ENCODE measurements around the gene DOCK6. TPM values are rescaled to one million over a fixed set of nuclear protein-coding genes. Genes with fewer than 3 reads are reported as not detected.

DOCK6 gene
- total and polyA plus RNA-seq, 9 donors, result 12.8 to 60.0 (median 31.4) TPM

DNA sequence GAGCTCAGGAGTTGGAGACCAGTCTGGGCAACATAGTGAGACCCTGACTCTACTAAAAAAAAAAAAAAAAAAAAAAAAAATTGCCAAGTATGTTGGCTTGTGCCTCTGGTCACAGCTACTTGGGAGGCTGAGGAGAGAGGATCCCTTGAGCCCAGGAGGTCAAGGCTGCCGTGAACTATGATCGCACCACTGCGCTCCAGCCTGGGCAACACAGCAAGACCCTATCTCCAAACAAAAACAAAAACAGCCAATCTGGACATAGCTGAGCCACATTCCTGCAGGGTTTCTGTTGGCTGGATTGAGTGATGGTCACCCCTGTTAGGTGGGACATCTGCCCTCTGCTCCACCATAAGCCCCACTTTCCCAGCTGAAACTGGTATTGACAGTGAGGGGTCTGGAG, 36.5 kb downstream of the DOCK6 start:
- TF ChIP-seq EP300 (IDR thresholded peaks at IDR 0.05) (no peak), POLR2A (IDR thresholded peaks at IDR 0.05) (no peak)
- TF ChIP-seq, protein P1, sequence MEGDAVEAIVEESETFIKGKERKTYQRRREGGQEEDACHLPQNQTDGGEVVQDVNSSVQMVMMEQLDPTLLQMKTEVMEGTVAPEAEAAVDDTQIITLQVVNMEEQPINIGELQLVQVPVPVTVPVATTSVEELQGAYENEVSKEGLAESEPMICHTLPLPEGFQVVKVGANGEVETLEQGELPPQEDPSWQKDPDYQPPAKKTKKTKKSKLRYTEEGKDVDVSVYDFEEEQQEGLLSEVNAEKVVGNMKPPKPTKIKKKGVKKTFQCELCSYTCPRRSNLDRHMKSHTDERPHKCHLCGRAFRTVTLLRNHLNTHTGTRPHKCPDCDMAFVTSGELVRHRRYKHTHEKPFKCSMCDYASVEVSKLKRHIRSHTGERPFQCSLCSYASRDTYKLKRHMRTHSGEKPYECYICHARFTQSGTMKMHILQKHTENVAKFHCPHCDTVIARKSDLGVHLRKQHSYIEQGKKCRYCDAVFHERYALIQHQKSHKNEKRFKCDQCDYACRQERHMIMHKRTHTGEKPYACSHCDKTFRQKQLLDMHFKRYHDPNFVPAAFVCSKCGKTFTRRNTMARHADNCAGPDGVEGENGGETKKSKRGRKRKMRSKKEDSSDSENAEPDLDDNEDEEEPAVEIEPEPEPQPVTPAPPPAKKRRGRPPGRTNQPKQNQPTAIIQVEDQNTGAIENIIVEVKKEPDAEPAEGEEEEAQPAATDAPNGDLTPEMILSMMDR (IDR thresholded peaks at IDR 0.05), result no peak
- no peaks in the 10 kb centered on the region for H3K9me3 ChIP-seq
- no peaks in the 10 kb centered on the region for H3K27me3 ChIP-seq
- no peaks in the 10 kb centered on the region for H3K4me1 ChIP-seq (ENCODE audit: insufficient read depth)
- H3K27ac ChIP-seq, result no peak overlapping the region
- no peaks in the 10 kb centered on the region for H3K36me3 ChIP-seq
- 85 to 97% (median 86%) methylated on average over 3 of the region's 3 CpGs for WGBS, 3 donors
- no peak for DNase-seq
- H3K4me3 ChIP-seq, result no peak overlapping the region
- intact Hi-C loops (cut with DNase I), result loop anchor here in 1 of 4 donors (10.0 kb wide), 1 partner anchor 59 kb away; no protein-coding TSS in a partner anchor

DNA sequence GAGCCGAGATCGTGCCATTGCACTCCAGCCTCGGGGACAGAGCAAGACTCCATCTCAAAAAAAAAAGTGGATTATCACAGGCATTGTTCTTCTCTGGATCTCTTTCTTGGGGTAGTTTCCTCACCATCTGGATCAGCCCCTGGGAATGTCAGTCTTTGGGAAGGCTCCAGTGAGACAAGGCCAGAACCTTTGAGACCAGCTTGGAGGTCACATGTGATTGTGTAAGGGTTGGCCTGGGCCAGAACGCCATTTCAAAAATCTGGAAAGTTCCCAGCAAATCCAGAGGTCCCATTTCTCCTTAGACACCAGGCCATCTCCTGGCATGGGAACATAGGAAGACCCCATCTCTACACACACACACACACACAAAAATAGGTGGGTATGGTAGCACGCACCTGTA, 37.2 kb downstream of the DOCK6 start:
- H3K4me3 ChIP-seq, result no peak overlapping the region
- WGBS, 3 donors, result 91 to 94% (median 94%) methylated on average over 5 of the region's 5 CpGs
- H3K36me3 ChIP-seq, result no peaks in the 10 kb centered on the region
- intact Hi-C loops (cut with DNase I), result loop anchor here in 1 of 4 donors (10.0 kb wide), 1 partner anchor 60 kb away; no protein-coding TSS in a partner anchor
- H3K27ac ChIP-seq, result no peak overlapping the region
- H3K4me1 ChIP-seq (ENCODE audit: insufficient read depth), result no peaks in the 10 kb centered on the region
- DNase-seq, result no peak
- H3K27me3 ChIP-seq, result no peaks in the 10 kb centered on the region
- no peaks in the 10 kb centered on the region for H3K9me3 ChIP-seq
- TF ChIP-seq, protein P1 (IDR thresholded peaks at IDR 0.05), result no peak
- no peak for TF ChIP-seq POLR2A (IDR thresholded peaks at IDR 0.05)
- no peak for TF ChIP-seq EP300 (IDR thresholded peaks at IDR 0.05)

DNA sequence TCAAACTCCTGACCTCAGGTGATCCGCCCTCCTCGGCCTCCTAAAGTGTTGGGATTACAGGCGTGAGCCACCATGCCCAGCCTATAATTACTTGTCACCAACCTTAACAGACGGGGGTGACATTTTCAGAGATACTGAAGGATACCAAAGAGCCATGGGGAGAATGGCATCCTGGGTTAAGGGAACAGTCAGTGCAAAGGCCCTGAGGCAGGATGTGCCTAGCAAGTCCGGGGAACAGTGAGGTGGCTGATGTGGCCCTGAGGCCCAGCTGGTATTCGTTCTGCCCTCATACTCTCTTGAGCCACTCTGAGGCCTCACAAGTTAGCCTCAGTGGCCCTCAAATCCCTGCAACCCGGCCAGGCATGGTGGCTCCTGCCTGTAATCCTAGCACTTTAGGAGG, 37.9 kb downstream of the DOCK6 start:
- Histone ChIP-seq H3K27me3 (no peaks in the 10 kb centered on the region), H3K36me3 (no peaks in the 10 kb centered on the region), H3K4me1 (ENCODE audit: insufficient read depth) (no peaks in the 10 kb centered on the region), H3K27ac (no peak overlapping the region), H3K9me3 (no peaks in the 10 kb centered on the region), H3K4me3 (no peak overlapping the region)
- TF ChIP-seq, protein P1 (IDR thresholded peaks at IDR 0.05), result no peak
- TF ChIP-seq POLR2A (IDR thresholded peaks at IDR 0.05) (no peak), EP300 (IDR thresholded peaks at IDR 0.05) (no peak)
- DNase-seq, result no peak
- intact Hi-C loops (cut with DNase I), result loop anchor here in 1 of 4 donors (10.0 kb wide), 1 partner anchor 60 kb away; no protein-coding TSS in a partner anchor
- WGBS, 3 donors, result 94 to 97% (median 94%) methylated on average over 7 of the region's 7 CpGs

- intact Hi-C loops (cut with DNase I), result loop anchor here in 1 of 4 donors (10.0 kb wide), 1 partner anchor 62 kb away; no protein-coding TSS in a partner anchor
- WGBS, 3 donors, result 93 to 97% (median 96%) methylated on average over 3 of the region's 3 CpGs
- Histone ChIP-seq H3K4me1 (ENCODE audit: insufficient read depth) (no peaks in the 10 kb centered on the region), H3K36me3 (no peaks in the 10 kb centered on the region), H3K4me3 (no peak overlapping the region), H3K27me3 (no peaks in the 10 kb centered on the region), H3K27ac (no peak overlapping the region), H3K9me3 (no peaks in the 10 kb centered on the region)
- DNase-seq, result no peak
- TF ChIP-seq, protein P1 (IDR thresholded peaks at IDR 0.05), result no peak
- no peak for TF ChIP-seq EP300 (IDR thresholded peaks at IDR 0.05)
- TF ChIP-seq POLR2A (IDR thresholded peaks at IDR 0.05), result no peak
Observed at GRCh38 chr19:11223200-11223599, 39.1 kb downstream of the DOCK6 start.

Data from ovary (tissue), 9 donors.